Measurements from ENCODE around the gene GALNT9. TPM values are rescaled to one million over a fixed set of nuclear protein-coding genes. Genes with fewer than 3 reads are reported as not detected.
"Not testable (repeated sequence)": the region's sequence is repeated elsewhere in the genome, so short reads cannot be mapped to it uniquely, and the experiment has no call there.

GALNT9 gene
- polyA plus RNA-seq, 3 donors = not detected

- Histone ChIP-seq H2AFZ (ENCODE audit: insufficient read depth, low read depth, low read length, poor library complexity, severe bottlenecking) (no peak overlapping the region), H4K20me1 (ENCODE audit: insufficient read depth, low read length) (no peaks in the 10 kb centered on the region), H3K27me3 (ENCODE audit: control insufficient read depth in 2 of 2, insufficient read depth in 2 of 2, low read length in 2 of 2) (peaks cover 0 to 3% of the 10 kb centered on the region in 2 donors), H3K79me2 (ENCODE audit: insufficient read depth, low read length) (no peaks in the 10 kb centered on the region), H3K4me1 (ENCODE audit: control insufficient read depth in 1 of 2, insufficient read depth in 2 of 2, low read length in 2 of 2) (no peaks in the 10 kb centered on the region), H3K36me3 (replicated peaks in 1 of 2; ENCODE audit: control insufficient read depth in 1 of 2, insufficient read depth in 2 of 2, low read length in 2 of 2) (no peaks in the 10 kb centered on the region), H3K27ac (ENCODE audit: low read depth in 1 of 2, low read length in 2 of 2) (no peak overlapping the region), H3K4me2 (replicated peaks; ENCODE audit: extremely low read depth, low read length, poor library complexity, severe bottlenecking) (no peak overlapping the region), H3K4me3 (replicated peaks in 1 of 3; ENCODE audit: low read depth in 2 of 3, low read length in 3 of 3) (no peak overlapping the region), H3K9ac (ENCODE audit: insufficient read depth, low read length, poor library complexity, severe bottlenecking) (no peak overlapping the region), H3K9me3 (replicated peaks in 1 of 2; ENCODE audit: control insufficient read depth in 1 of 2, insufficient read depth in 1 of 2, low read length in 2 of 2) (peaks cover 11 to 26% of the 10 kb centered on the region in 2 donors)
- H3K27me3 Mint-ChIP-seq (ENCODE audit: low read depth in 3 of 3) = peaks cover 9 to 14% (median 11%) of the 10 kb centered on the region in 3 donors
- H3K36me3 Mint-ChIP-seq = no peaks in the 10 kb centered on the region
- 92% methylated on average over 10 of the region's 16 CpGs for WGBS (ENCODE audit: insufficient coverage)
- H3K4me3 Mint-ChIP-seq = no peak overlapping the region
- DNase-seq = no peak
- TF ChIP-seq, protein P1, sequence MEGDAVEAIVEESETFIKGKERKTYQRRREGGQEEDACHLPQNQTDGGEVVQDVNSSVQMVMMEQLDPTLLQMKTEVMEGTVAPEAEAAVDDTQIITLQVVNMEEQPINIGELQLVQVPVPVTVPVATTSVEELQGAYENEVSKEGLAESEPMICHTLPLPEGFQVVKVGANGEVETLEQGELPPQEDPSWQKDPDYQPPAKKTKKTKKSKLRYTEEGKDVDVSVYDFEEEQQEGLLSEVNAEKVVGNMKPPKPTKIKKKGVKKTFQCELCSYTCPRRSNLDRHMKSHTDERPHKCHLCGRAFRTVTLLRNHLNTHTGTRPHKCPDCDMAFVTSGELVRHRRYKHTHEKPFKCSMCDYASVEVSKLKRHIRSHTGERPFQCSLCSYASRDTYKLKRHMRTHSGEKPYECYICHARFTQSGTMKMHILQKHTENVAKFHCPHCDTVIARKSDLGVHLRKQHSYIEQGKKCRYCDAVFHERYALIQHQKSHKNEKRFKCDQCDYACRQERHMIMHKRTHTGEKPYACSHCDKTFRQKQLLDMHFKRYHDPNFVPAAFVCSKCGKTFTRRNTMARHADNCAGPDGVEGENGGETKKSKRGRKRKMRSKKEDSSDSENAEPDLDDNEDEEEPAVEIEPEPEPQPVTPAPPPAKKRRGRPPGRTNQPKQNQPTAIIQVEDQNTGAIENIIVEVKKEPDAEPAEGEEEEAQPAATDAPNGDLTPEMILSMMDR (IDR thresholded peaks at IDR 0.05) = no peak
- no peaks in the 10 kb centered on the region for H3K4me1 Mint-ChIP-seq
- no peak overlapping the region for H3K27ac Mint-ChIP-seq
- peaks cover 5 to 22% (median 11%) of the 10 kb centered on the region in 7 donors for H3K9me3 Mint-ChIP-seq
- intact Hi-C loops (cut with micrococcal nuclease) = no loop called here
Measured at GRCh38 chr12:132359971-132360370, 30.6 kb upstream of the GALNT9 start.

DNA sequence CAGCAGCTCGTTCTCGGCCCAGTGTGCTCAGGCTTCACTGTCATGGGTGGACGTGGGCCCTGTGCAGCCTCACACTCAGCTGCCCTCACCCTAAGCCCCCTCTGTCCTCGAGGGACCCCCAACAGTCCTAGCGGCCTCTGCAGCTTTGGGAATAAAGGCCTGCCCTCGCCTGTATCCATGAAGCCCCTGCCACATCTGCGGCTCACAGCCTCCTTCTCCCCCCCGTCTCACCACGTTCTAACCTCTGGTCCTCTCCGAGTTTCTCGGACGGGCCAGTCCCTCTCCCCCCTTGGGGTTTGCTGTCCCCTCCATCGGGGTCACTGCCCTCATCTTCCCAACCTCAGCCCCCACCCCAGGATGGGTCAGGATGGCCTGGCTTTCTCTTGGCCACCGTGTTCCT is 30.2 kb upstream of the GALNT9 start:
- TF ChIP-seq, protein P1 (IDR thresholded peaks at IDR 0.05) = no peak
- H3K27ac Mint-ChIP-seq = peak overlapping the region in 1 of 7 donors; percentile 12

DNA sequence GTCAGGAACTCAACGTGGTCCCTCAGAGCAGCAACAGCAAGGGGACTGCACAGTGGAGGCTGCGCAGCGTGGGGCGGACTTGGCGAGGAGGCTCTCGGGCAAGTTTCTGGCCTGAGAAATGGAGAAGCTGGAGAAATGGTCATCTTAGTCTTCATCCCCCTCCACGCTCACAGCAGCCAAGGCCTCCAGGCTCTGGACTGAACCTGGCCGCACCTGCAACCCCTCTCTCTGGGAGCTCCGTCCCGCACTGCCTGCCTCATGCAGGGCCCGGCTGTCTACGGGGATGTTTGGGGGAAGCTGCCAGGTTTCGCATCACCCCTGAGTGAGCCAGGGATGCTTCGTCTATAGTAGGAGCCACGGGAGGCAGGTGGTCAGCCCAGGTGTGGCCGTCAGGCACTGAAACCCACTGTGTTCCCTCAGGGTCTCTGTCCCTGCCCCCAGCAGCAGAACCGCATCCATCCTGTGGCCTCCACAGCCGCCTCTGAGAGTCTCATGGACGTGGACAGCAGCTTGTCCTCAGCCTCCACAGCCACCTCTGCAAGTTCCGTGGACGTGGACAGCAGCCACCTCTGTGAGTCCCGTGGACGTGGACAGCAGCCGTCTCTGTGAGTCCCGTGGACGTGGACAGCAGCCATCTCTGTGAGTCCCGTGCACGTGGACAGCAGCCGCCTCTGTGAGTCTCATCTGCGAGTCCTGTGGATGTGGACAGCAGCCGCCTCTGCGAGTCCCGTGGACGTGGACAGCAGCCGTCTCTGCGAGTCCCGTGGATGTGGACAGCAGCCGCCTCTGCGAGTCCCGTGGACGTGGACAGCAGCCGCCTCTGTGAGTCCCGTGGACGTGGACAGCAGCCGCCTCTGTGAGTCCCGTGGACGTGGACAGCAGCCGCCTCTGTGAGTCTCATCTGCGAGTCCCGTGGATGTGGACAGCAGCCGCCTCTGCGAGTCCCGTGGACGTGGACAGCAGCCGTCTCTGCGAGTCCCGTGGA is 29.1 kb upstream of the GALNT9 start:
- H3K27me3 Mint-ChIP-seq (ENCODE audit: low read depth in 3 of 3) = peaks cover 9 to 14% (median 12%) of the 10 kb centered on the region in 3 donors
- H3K9ac ChIP-seq (ENCODE audit: insufficient read depth, low read length, poor library complexity, severe bottlenecking); H3K4me2 ChIP-seq (replicated peaks; ENCODE audit: extremely low read depth, low read length, poor library complexity, severe bottlenecking); DNase-seq; H3K4me1 ChIP-seq (ENCODE audit: control insufficient read depth in 1 of 2, insufficient read depth in 2 of 2, low read length in 2 of 2); H3K4me3 ChIP-seq (replicated peaks in 1 of 3; ENCODE audit: low read depth in 2 of 3, low read length in 3 of 3); H3K27ac ChIP-seq (ENCODE audit: low read depth in 1 of 2, low read length in 2 of 2); intact Hi-C loops (cut with micrococcal nuclease); H3K79me2 ChIP-seq (ENCODE audit: insufficient read depth, low read length); H3K4me1 Mint-ChIP-seq; H4K20me1 ChIP-seq (ENCODE audit: insufficient read depth, low read length); H2AFZ ChIP-seq (ENCODE audit: insufficient read depth, low read depth, low read length, poor library complexity, severe bottlenecking); H3K4me3 Mint-ChIP-seq; H3K36me3 ChIP-seq (replicated peaks in 1 of 2; ENCODE audit: control insufficient read depth in 1 of 2, insufficient read depth in 2 of 2, low read length in 2 of 2); H3K27me3 ChIP-seq (ENCODE audit: control insufficient read depth in 2 of 2, insufficient read depth in 2 of 2, low read length in 2 of 2); H3K36me3 Mint-ChIP-seq: not testable (repeated sequence)
- 97% methylated on average over 25 of the region's 57 CpGs for WGBS (ENCODE audit: insufficient coverage)
- H3K9me3 Mint-ChIP-seq = peaks cover 5 to 25% (median 9%) of the 10 kb centered on the region in 7 donors
- H3K27ac Mint-ChIP-seq = peak overlapping the region in 1 of 7 donors; percentile 53
- peaks cover 11 to 22% of the 10 kb centered on the region in 2 donors for H3K9me3 ChIP-seq (replicated peaks in 1 of 2; ENCODE audit: control insufficient read depth in 1 of 2, insufficient read depth in 1 of 2, low read length in 2 of 2)

More for the DNA sequence above, 30.2 kb upstream of the GALNT9 start:
- intact Hi-C loops (cut with micrococcal nuclease) = no loop called here
- Histone ChIP-seq H3K36me3 (replicated peaks in 1 of 2; ENCODE audit: control insufficient read depth in 1 of 2, insufficient read depth in 2 of 2, low read length in 2 of 2) (no peaks in the 10 kb centered on the region), H4K20me1 (ENCODE audit: insufficient read depth, low read length) (no peaks in the 10 kb centered on the region), H3K9me3 (replicated peaks in 1 of 2; ENCODE audit: control insufficient read depth in 1 of 2, insufficient read depth in 1 of 2, low read length in 2 of 2) (peaks cover 11 to 26% of the 10 kb centered on the region in 2 donors), H3K4me2 (replicated peaks; ENCODE audit: extremely low read depth, low read length, poor library complexity, severe bottlenecking) (no peak overlapping the region), H3K27me3 (ENCODE audit: control insufficient read depth in 2 of 2, insufficient read depth in 2 of 2, low read length in 2 of 2) (peaks cover 0 to 3% of the 10 kb centered on the region in 2 donors), H3K4me3 (replicated peaks in 1 of 3; ENCODE audit: low read depth in 2 of 3, low read length in 3 of 3) (no peak overlapping the region), H3K79me2 (ENCODE audit: insufficient read depth, low read length) (no peaks in the 10 kb centered on the region), H2AFZ (ENCODE audit: insufficient read depth, low read depth, low read length, poor library complexity, severe bottlenecking) (no peak overlapping the region), H3K27ac (ENCODE audit: low read depth in 1 of 2, low read length in 2 of 2) (no peak overlapping the region), H3K4me1 (ENCODE audit: control insufficient read depth in 1 of 2, insufficient read depth in 2 of 2, low read length in 2 of 2) (no peaks in the 10 kb centered on the region), H3K9ac (ENCODE audit: insufficient read depth, low read length, poor library complexity, severe bottlenecking) (no peak overlapping the region)
- peaks cover 9 to 14% (median 12%) of the 10 kb centered on the region in 3 donors for H3K27me3 Mint-ChIP-seq (ENCODE audit: low read depth in 3 of 3)
- H3K4me3 Mint-ChIP-seq = no peak overlapping the region
- H3K9me3 Mint-ChIP-seq = peaks cover 5 to 22% (median 11%) of the 10 kb centered on the region in 7 donors
- no peaks in the 10 kb centered on the region for H3K4me1 Mint-ChIP-seq
- WGBS (ENCODE audit: insufficient coverage) = 95% methylated on average over 12 of the region's 14 CpGs
- no peak for DNase-seq
- H3K36me3 Mint-ChIP-seq = no peaks in the 10 kb centered on the region
